WTC11 (cell line): ENCODE measurements around the gene TPGS1. TPM values are rescaled to one million over a fixed set of nuclear protein-coding genes. Genes with fewer than 3 reads are reported as not detected.

ENCODE experiments used
- ATAC-seq: fragments of 200-7000 bp; cut with Tn5 transposase; 2 replicates; pipeline ENCODE4 v1.10.0; 2021; ENCODE audit warnings: mild to moderate bottlenecking, moderate library complexity
- CTCF ChIA-PET: fragments of 300-600 bp; sonication (Branson Sonifier 250); formaldehyde crosslinking; loops from one replicate; lab custom pipeline; 2021; ENCODE audit warnings: antibody characterized with exemption; lab: Charles Lee
- POLR2A ChIA-PET: fragments of 350-600 bp; sonication (Branson Sonifier 250); formaldehyde crosslinking; loops from one replicate; lab custom pipeline; 2021; ENCODE audit warnings: antibody characterized with exemption; lab: Charles Lee
- DNase-seq: peaks from one replicate; pipeline ENCODE4 v3.0.0; 2021; ENCODE audit warnings: low spot score
- H3K27ac Mint-ChIP-seq: 2 replicates; pipeline ENCODE4 v1.8.0; 2021; ENCODE audit warnings: mixed read lengths
- H3K27me3 Mint-ChIP-seq: 2 replicates; pipeline ENCODE4 v1.8.0; 2021; ENCODE audit warnings: low read depth, mild to moderate bottlenecking, moderate library complexity, mixed read lengths
- H3K36me3 Mint-ChIP-seq: 2 replicates; pipeline ENCODE4 v1.8.0; 2021; ENCODE audit warnings: mixed read lengths
- H3K4me1 Mint-ChIP-seq: 2 replicates; pipeline ENCODE4 v1.8.0; 2022; ENCODE audit warnings: mixed read lengths
- H3K4me3 Mint-ChIP-seq: 2 replicates; pipeline ENCODE4 v1.8.0; 2021; ENCODE audit warnings: mild to moderate bottlenecking, moderate library complexity, mixed read lengths
- H3K9me3 Mint-ChIP-seq: 2 replicates; pipeline ENCODE4 v1.8.0; 2021; ENCODE audit warnings: mixed read lengths
- FOXK1 ChIP-seq: sonication (generic); formaldehyde crosslinking; IDR thresholded peaks from 2 replicates; pipeline ENCODE4 v1.8.0; 2022; ENCODE audit warnings: mild to moderate bottlenecking, moderate library complexity, missing genetic modification reagents
- IRF2 ChIP-seq: sonication (generic); formaldehyde crosslinking; IDR thresholded peaks from 2 replicates; pipeline ENCODE4 v1.8.0; 2022; ENCODE audit warnings: low read depth, missing genetic modification reagents, borderline replicate concordance
- MAX ChIP-seq: sonication (generic); formaldehyde crosslinking; IDR thresholded peaks from 2 replicates; pipeline ENCODE4 v1.8.0; 2022; ENCODE audit warnings: mild to moderate bottlenecking, missing genetic modification reagents
- NR1H2 ChIP-seq: sonication (generic); formaldehyde crosslinking; IDR thresholded peaks from 2 replicates; pipeline ENCODE4 v1.9.0; 2021; ENCODE audit warnings: mild to moderate bottlenecking, moderate library complexity, missing genetic modification reagents
- OVOL2 ChIP-seq: fragments of 250-450 bp; sonication (Bioruptor Pico); IDR thresholded peaks from 2 replicates; pipeline ENCODE4 v1.9.0; 2021; ENCODE audit warnings: mild to moderate bottlenecking, borderline replicate concordance
- RELA ChIP-seq: sonication (generic); formaldehyde crosslinking; IDR thresholded peaks from 2 replicates; pipeline ENCODE4 v1.8.1; 2022; ENCODE audit warnings: missing genetic modification reagents, mild to moderate bottlenecking, borderline replicate concordance
- USF1 ChIP-seq: sonication (generic); formaldehyde crosslinking; IDR thresholded peaks from 2 replicates; pipeline ENCODE4 v1.8.0; 2022; ENCODE audit warnings: mild to moderate bottlenecking, missing genetic modification reagents
- USF2 ChIP-seq: sonication (generic); formaldehyde crosslinking; IDR thresholded peaks from 2 replicates; pipeline ENCODE4 v1.8.1; 2023; ENCODE audit warnings: mild to moderate bottlenecking, missing genetic modification reagents, moderate library complexity
- ZNF138 ChIP-seq: sonication (generic); formaldehyde crosslinking; conservative IDR thresholded peaks from 2 replicates; pipeline ENCODE4 v1.8.1; 2022; ENCODE audit warnings: mild to moderate bottlenecking, moderate library complexity, missing genetic modification reagents
- ZNF263 ChIP-seq: sonication (generic); formaldehyde crosslinking; IDR thresholded peaks from 2 replicates; pipeline ENCODE4 v1.8.1; 2022; ENCODE audit warnings: low read depth, mild to moderate bottlenecking, moderate library complexity, missing genetic modification reagents
- ZNF317 ChIP-seq: sonication (generic); formaldehyde crosslinking; IDR thresholded peaks from 2 replicates; pipeline ENCODE4 v1.8.1; 2023; ENCODE audit warnings: low read depth, mild to moderate bottlenecking, moderate library complexity, missing genetic modification reagents, borderline replicate concordance
- ZNF416 ChIP-seq: fragments of 250-450 bp; sonication (Bioruptor Pico); IDR thresholded peaks from 2 replicates; pipeline ENCODE4 v1.9.0; 2021; ENCODE audit warnings: mild to moderate bottlenecking, inconsistent platforms
- ZNF425 ChIP-seq: fragments of 250-450 bp; sonication (Bioruptor Pico); conservative IDR thresholded peaks from 2 replicates; pipeline ENCODE4 v1.9.0; 2021; ENCODE audit warnings: mild to moderate bottlenecking
- ZNF512 ChIP-seq: sonication (generic); formaldehyde crosslinking; IDR thresholded peaks from 2 replicates; pipeline ENCODE4 v1.8.1; 2022; ENCODE audit warnings: missing genetic modification reagents, borderline replicate concordance
- total RNA-seq: library from RNA; stranded (reverse); gene quantifications from 3 replicates; pipeline ENCODE4 v1.2.3, GENCODE V29; 2021
- TF ChIP-seq, protein P1 (sequence below): sonication (generic); formaldehyde crosslinking; IDR thresholded peaks from 2 replicates; pipeline ENCODE4 v1.8.1; 2022; ENCODE audit warnings: mild to moderate bottlenecking, moderate library complexity, missing genetic modification reagents
- TF ChIP-seq, protein P2 (sequence below): fragments of 250-450 bp; sonication (Bioruptor Pico); IDR thresholded peaks from 2 replicates; pipeline ENCODE4 v1.9.0; 2021; ENCODE audit warnings: mild to moderate bottlenecking
- TF ChIP-seq, protein P3 (sequence below): sonication (generic); formaldehyde crosslinking; IDR thresholded peaks from 2 replicates; pipeline ENCODE4 v1.8.1; 2023; ENCODE audit warnings: mild to moderate bottlenecking, missing genetic modification reagents, borderline replicate concordance

TPGS1 gene
- total RNA-seq, 1 experiment from 2014 or later, result 18.8 TPM

DNA sequence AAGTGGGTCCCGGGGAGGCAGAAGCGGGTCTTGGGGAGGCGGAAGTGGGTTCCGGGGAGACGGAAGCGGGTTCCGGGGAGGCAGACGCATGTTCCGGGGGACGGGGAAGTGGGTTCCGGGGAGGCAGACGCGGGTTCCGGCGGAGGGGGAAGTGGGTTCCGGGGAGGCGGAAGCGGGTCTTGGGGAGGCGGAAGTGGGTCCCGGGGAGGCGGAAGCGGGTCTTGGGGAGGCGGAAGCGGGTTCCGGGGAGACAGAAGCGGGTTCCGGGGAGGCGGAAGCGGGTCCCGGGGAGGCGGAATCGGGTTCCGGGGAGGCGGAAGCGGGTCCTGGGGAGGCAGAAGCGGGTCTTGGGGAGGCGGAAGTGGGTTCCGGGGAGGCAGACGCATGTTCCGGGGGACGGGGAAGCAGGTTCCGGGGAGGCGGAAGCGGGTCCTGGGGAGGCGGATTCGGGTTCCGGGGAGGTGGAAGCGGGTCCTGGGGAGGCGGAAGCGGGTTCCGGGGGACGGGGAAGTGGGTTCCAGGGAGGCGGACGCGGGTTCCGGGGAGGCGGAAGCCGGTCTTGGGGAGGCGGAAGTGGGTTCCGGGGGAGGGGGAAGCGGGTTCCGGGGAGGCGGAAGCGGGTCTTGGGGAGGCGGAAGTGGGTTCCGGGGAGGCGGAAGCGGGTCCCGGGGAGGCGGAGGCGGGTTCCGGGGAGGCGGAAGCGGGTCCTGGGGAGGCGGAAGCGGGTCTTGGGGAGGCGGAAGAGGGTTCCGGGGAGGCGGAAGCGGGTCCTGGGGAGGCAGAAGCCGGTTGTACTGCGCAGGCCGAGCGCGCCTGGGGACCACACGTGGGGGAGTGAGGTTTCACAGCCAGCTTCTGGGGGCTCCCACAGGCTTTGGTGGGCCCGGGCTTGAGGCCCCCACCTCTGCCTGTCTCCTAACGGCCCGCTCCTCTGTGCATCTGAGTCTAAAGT is 48.9 kb upstream of the TPGS1 start (continued):
- TF ChIP-seq, protein P1, sequence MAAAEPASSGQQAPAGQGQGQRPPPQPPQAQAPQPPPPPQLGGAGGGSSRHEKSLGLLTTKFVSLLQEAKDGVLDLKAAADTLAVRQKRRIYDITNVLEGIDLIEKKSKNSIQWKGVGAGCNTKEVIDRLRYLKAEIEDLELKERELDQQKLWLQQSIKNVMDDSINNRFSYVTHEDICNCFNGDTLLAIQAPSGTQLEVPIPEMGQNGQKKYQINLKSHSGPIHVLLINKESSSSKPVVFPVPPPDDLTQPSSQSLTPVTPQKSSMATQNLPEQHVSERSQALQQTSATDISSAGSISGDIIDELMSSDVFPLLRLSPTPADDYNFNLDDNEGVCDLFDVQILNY (CRISPR knock-in tag), result no peak
- TF ChIP-seq ZNF512 (CRISPR knock-in tag), result no peak

GRCh38 chr19:459724-460511 is 47.4 kb upstream of the TPGS1 start:
- POLR2A ChIA-PET, result no interaction called here
- ATAC-seq, result peak; percentile 17
- H3K9me3 Mint-ChIP-seq, result no peaks in the 10 kb centered on the region
- peak; percentile 60 for DNase-seq
- H3K36me3 Mint-ChIP-seq, result no peaks in the 10 kb centered on the region
- TF ChIP-seq RELA, result no peak
- peak; percentile 81 for TF ChIP-seq USF1 (CRISPR knock-in tag)
- TF ChIP-seq ZNF425 (CRISPR knock-in tag), result no peak
- TF ChIP-seq ZNF416 (CRISPR knock-in tag), result no peak
- TF ChIP-seq NR1H2, result no peak
- no peak for TF ChIP-seq ZNF317 (CRISPR knock-in tag)
- no peak for TF ChIP-seq MAX (CRISPR knock-in tag)
- TF ChIP-seq, protein P2, sequence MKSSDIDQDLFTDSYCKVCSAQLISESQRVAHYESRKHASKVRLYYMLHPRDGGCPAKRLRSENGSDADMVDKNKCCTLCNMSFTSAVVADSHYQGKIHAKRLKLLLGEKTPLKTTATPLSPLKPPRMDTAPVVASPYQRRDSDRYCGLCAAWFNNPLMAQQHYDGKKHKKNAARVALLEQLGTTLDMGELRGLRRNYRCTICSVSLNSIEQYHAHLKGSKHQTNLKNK, result no peak
- TF ChIP-seq, protein P3, sequence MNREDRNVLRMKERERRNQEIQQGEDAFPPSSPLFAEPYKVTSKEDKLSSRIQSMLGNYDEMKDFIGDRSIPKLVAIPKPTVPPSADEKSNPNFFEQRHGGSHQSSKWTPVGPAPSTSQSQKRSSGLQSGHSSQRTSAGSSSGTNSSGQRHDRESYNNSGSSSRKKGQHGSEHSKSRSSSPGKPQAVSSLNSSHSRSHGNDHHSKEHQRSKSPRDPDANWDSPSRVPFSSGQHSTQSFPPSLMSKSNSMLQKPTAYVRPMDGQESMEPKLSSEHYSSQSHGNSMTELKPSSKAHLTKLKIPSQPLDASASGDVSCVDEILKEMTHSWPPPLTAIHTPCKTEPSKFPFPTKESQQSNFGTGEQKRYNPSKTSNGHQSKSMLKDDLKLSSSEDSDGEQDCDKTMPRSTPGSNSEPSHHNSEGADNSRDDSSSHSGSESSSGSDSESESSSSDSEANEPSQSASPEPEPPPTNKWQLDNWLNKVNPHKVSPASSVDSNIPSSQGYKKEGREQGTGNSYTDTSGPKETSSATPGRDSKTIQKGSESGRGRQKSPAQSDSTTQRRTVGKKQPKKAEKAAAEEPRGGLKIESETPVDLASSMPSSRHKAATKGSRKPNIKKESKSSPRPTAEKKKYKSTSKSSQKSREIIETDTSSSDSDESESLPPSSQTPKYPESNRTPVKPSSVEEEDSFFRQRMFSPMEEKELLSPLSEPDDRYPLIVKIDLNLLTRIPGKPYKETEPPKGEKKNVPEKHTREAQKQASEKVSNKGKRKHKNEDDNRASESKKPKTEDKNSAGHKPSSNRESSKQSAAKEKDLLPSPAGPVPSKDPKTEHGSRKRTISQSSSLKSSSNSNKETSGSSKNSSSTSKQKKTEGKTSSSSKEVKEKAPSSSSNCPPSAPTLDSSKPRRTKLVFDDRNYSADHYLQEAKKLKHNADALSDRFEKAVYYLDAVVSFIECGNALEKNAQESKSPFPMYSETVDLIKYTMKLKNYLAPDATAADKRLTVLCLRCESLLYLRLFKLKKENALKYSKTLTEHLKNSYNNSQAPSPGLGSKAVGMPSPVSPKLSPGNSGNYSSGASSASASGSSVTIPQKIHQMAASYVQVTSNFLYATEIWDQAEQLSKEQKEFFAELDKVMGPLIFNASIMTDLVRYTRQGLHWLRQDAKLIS (CRISPR knock-in tag), result no peak
- TF ChIP-seq FOXK1 (CRISPR knock-in tag), result no peak
- no peak for TF ChIP-seq ZNF138
- no peak for TF ChIP-seq IRF2 (CRISPR knock-in tag)
- TF ChIP-seq USF2 (CRISPR knock-in tag), result peak; percentile 91
- TF ChIP-seq ZNF263 (CRISPR knock-in tag), result peak; percentile 28; the same call in 1 of the 2 replicates
- TF ChIP-seq OVOL2 (CRISPR knock-in tag), result no peak
- TF ChIP-seq, all 79 proteins: peak for 3
- Mint-ChIP-seq H3K4me3 (peak overlapping the region; percentile 73), H3K27ac (no peak overlapping the region), H3K27me3 (peaks cover 35% of the 10 kb centered on the region), H3K4me1 (peaks cover 6% of the 10 kb centered on the region; the same call in 1 of the 2 replicates)
- CTCF ChIA-PET, result interaction anchor here (2.8 kb wide), 1 partner anchor 20 kb away, joined by 14 read pairs; no protein-coding TSS in a partner anchor
